WTC11 (cell line): ENCODE data around the gene BCORL1. TPM values are rescaled to one million over a fixed set of nuclear protein-coding genes. Genes with fewer than 3 reads are reported as not detected.

ENCODE experiments used
- ATAC-seq: fragments of 200-7000 bp; cut with Tn5 transposase; 2 replicates; pipeline ENCODE4 v1.10.0; 2021; ENCODE audit warnings: mild to moderate bottlenecking, moderate library complexity
- CTCF ChIA-PET: fragments of 300-600 bp; sonication (Branson Sonifier 250); formaldehyde crosslinking; loops from one replicate; lab custom pipeline; 2021; ENCODE audit warnings: antibody characterized with exemption; lab: Charles Lee
- POLR2A ChIA-PET: fragments of 350-600 bp; sonication (Branson Sonifier 250); formaldehyde crosslinking; loops from one replicate; lab custom pipeline; 2021; ENCODE audit warnings: antibody characterized with exemption; lab: Charles Lee
- DNase-seq: peaks from one replicate; pipeline ENCODE4 v3.0.0; 2021; ENCODE audit warnings: low spot score
- H3K27ac Mint-ChIP-seq: 2 replicates; pipeline ENCODE4 v1.8.0; 2021; ENCODE audit warnings: mixed read lengths
- H3K27me3 Mint-ChIP-seq: 2 replicates; pipeline ENCODE4 v1.8.0; 2021; ENCODE audit warnings: low read depth, mild to moderate bottlenecking, moderate library complexity, mixed read lengths
- H3K36me3 Mint-ChIP-seq: 2 replicates; pipeline ENCODE4 v1.8.0; 2021; ENCODE audit warnings: mixed read lengths
- H3K4me1 Mint-ChIP-seq: 2 replicates; pipeline ENCODE4 v1.8.0; 2022; ENCODE audit warnings: mixed read lengths
- H3K4me3 Mint-ChIP-seq: 2 replicates; pipeline ENCODE4 v1.8.0; 2021; ENCODE audit warnings: mild to moderate bottlenecking, moderate library complexity, mixed read lengths
- H3K9me3 Mint-ChIP-seq: 2 replicates; pipeline ENCODE4 v1.8.0; 2021; ENCODE audit warnings: mixed read lengths
- ATF1 ChIP-seq: sonication (generic); formaldehyde crosslinking; IDR thresholded peaks from 2 replicates; pipeline ENCODE4 v1.8.1; 2023; ENCODE audit warnings: mild to moderate bottlenecking, moderate library complexity, missing genetic modification reagents
- CBFB ChIP-seq: sonication (generic); formaldehyde crosslinking; IDR thresholded peaks from 2 replicates; pipeline ENCODE4 v1.8.1; 2022; ENCODE audit warnings: mild to moderate bottlenecking, low read depth, missing genetic modification reagents
- CREB1 ChIP-seq: sonication (generic); formaldehyde crosslinking; IDR thresholded peaks from 2 replicates; pipeline ENCODE4 v1.8.0; 2023; ENCODE audit warnings: mild to moderate bottlenecking, missing genetic modification reagents
- ESRRA ChIP-seq: sonication (generic); formaldehyde crosslinking; IDR thresholded peaks from 2 replicates; pipeline ENCODE4 v1.8.1; 2022; ENCODE audit warnings: mild to moderate bottlenecking, missing genetic modification reagents, borderline replicate concordance
- FOXK1 ChIP-seq: sonication (generic); formaldehyde crosslinking; IDR thresholded peaks from 2 replicates; pipeline ENCODE4 v1.8.0; 2022; ENCODE audit warnings: mild to moderate bottlenecking, moderate library complexity, missing genetic modification reagents
- FOXP1 ChIP-seq: sonication (generic); formaldehyde crosslinking; IDR thresholded peaks from 2 replicates; pipeline ENCODE4 v1.8.0; 2022; ENCODE audit warnings: missing genetic modification reagents, mild to moderate bottlenecking, moderate library complexity, borderline replicate concordance
- HMGA2 ChIP-seq: fragments of 250-450 bp; sonication (Bioruptor Pico); IDR thresholded peaks from 2 replicates; pipeline ENCODE4 v1.4.0; 2021; ENCODE audit warnings: mild to moderate bottlenecking, moderate library complexity
- JUN ChIP-seq: sonication (generic); formaldehyde crosslinking; IDR thresholded peaks from 2 replicates; pipeline ENCODE4 v1.8.0; 2023; ENCODE audit warnings: mild to moderate bottlenecking, missing genetic modification reagents
- MYBL2 ChIP-seq: sonication (generic); formaldehyde crosslinking; IDR thresholded peaks from 2 replicates; pipeline ENCODE4 v1.8.1; 2023; ENCODE audit warnings: mild to moderate bottlenecking, moderate library complexity, missing genetic modification reagents
- NFE2L1 ChIP-seq: sonication (generic); formaldehyde crosslinking; IDR thresholded peaks from 2 replicates; pipeline ENCODE4 v1.8.1; 2023; ENCODE audit warnings: missing genetic modification reagents
- OVOL2 ChIP-seq: fragments of 250-450 bp; sonication (Bioruptor Pico); IDR thresholded peaks from 2 replicates; pipeline ENCODE4 v1.9.0; 2021; ENCODE audit warnings: mild to moderate bottlenecking, borderline replicate concordance
- RORB ChIP-seq: fragments of 250-450 bp; sonication (Bioruptor Pico); IDR thresholded peaks from 2 replicates; pipeline ENCODE4 v1.9.0; 2021; ENCODE audit warnings: mild to moderate bottlenecking
- SMAD4 ChIP-seq: sonication (generic); formaldehyde crosslinking; IDR thresholded peaks from 2 replicates; pipeline ENCODE4 v1.8.0; 2022; ENCODE audit warnings: mild to moderate bottlenecking, missing genetic modification reagents
- SP1 ChIP-seq: sonication (generic); formaldehyde crosslinking; conservative IDR thresholded peaks from 2 replicates; pipeline ENCODE4 v1.8.1; 2022; ENCODE audit warnings: missing genetic modification reagents
- ZNF121 ChIP-seq: sonication (generic); formaldehyde crosslinking; IDR thresholded peaks from 2 replicates; pipeline ENCODE4 v1.8.0; 2023; ENCODE audit warnings: missing genetic modification reagents
- ZNF219 ChIP-seq: sonication (generic); formaldehyde crosslinking; IDR thresholded peaks from 2 replicates; pipeline ENCODE4 v1.8.0; 2023; ENCODE audit warnings: missing genetic modification reagents, mild to moderate bottlenecking, borderline replicate concordance
- ZNF232 ChIP-seq: sonication (generic); formaldehyde crosslinking; IDR thresholded peaks from 2 replicates; pipeline ENCODE4 v1.8.0; 2022; ENCODE audit warnings: mild to moderate bottlenecking, missing genetic modification reagents
- ZNF317 ChIP-seq: sonication (generic); formaldehyde crosslinking; IDR thresholded peaks from 2 replicates; pipeline ENCODE4 v1.8.1; 2023; ENCODE audit warnings: low read depth, mild to moderate bottlenecking, moderate library complexity, missing genetic modification reagents, borderline replicate concordance
- ZNF416 ChIP-seq: fragments of 250-450 bp; sonication (Bioruptor Pico); IDR thresholded peaks from 2 replicates; pipeline ENCODE4 v1.9.0; 2021; ENCODE audit warnings: mild to moderate bottlenecking, inconsistent platforms
- ZNF423 ChIP-seq: fragments of 250-450 bp; sonication (Bioruptor Pico); IDR thresholded peaks from 2 replicates; pipeline ENCODE4 v2.1.2; 2022; ENCODE audit warnings: mild to moderate bottlenecking, moderate library complexity
- total RNA-seq: library from RNA; stranded (reverse); gene quantifications from 3 replicates; pipeline ENCODE4 v1.2.3, GENCODE V29; 2021
- TF ChIP-seq, protein P1 (sequence below): fragments of 250-450 bp; sonication (Bioruptor Pico); IDR thresholded peaks from 2 replicates; pipeline ENCODE4 v1.8.0; 2021; ENCODE audit warnings: mild to moderate bottlenecking
- TF ChIP-seq, protein P2 (sequence below): sonication (generic); formaldehyde crosslinking; IDR thresholded peaks from 2 replicates; pipeline ENCODE4 v1.8.0; 2022; ENCODE audit warnings: mild to moderate bottlenecking, missing genetic modification reagents
- TF ChIP-seq, protein P3 (sequence below): sonication (generic); formaldehyde crosslinking; IDR thresholded peaks from 2 replicates; pipeline ENCODE4 v1.8.1; 2022; ENCODE audit warnings: mild to moderate bottlenecking, moderate library complexity, missing genetic modification reagents
- TF ChIP-seq, protein P4 (sequence below): fragments of 250-450 bp; sonication (Bioruptor Pico); IDR thresholded peaks from 2 replicates; pipeline ENCODE4 v1.9.0; 2021; ENCODE audit warnings: mild to moderate bottlenecking, borderline replicate concordance
- TF ChIP-seq, protein P5 (sequence below): fragments of 250-450 bp; sonication (Bioruptor Pico); IDR thresholded peaks from 2 replicates; pipeline ENCODE4 v1.9.0; 2021; ENCODE audit warnings: mild to moderate bottlenecking

Gene BCORL1
- total RNA-seq, 1 experiment from 2014 or later = 12.0 TPM

DNA sequence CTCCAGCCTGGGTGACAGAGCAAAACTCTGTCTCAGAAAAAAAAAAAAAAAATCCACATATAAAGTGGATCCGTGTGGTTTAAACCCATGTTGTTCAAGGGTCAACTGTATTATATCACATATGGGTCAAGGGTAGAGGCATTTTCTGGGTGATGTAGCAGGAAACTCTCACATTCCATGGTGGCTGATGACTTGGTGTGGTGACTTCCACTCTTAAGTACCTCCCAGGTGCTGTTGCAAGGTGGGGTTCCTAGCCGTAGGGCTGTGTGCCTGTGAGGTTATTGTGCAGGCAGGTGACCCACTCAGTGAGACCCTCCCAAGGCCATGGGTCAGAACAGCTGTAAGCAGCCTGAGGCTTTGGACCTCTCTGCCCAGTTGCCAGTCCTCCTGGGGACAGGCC, 110.8 kb downstream of the BCORL1 start:
- TF ChIP-seq FOXK1 (CRISPR knock-in tag) (no peak), ZNF423 (no peak), ZNF416 (CRISPR knock-in tag) (no peak), ZNF232 (CRISPR knock-in tag) (no peak), ATF1 (CRISPR knock-in tag) (no peak), CBFB (CRISPR knock-in tag) (no peak), NFE2L1 (CRISPR knock-in tag) (no peak), RORB (CRISPR knock-in tag) (no peak), HMGA2 (CRISPR knock-in tag) (no peak), OVOL2 (no peak), CREB1 (CRISPR knock-in tag) (no peak)
- TF ChIP-seq, protein P1, sequence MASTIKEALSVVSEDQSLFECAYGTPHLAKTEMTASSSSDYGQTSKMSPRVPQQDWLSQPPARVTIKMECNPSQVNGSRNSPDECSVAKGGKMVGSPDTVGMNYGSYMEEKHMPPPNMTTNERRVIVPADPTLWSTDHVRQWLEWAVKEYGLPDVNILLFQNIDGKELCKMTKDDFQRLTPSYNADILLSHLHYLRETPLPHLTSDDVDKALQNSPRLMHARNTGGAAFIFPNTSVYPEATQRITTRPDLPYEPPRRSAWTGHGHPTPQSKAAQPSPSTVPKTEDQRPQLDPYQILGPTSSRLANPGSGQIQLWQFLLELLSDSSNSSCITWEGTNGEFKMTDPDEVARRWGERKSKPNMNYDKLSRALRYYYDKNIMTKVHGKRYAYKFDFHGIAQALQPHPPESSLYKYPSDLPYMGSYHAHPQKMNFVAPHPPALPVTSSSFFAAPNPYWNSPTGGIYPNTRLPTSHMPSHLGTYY (CRISPR knock-in tag) = no peak
- TF ChIP-seq, protein P2, sequence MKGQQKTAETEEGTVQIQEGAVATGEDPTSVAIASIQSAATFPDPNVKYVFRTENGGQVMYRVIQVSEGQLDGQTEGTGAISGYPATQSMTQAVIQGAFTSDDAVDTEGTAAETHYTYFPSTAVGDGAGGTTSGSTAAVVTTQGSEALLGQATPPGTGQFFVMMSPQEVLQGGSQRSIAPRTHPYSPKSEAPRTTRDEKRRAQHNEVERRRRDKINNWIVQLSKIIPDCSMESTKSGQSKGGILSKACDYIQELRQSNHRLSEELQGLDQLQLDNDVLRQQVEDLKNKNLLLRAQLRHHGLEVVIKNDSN (CRISPR knock-in tag) = no peak
- TF ChIP-seq, protein P3, sequence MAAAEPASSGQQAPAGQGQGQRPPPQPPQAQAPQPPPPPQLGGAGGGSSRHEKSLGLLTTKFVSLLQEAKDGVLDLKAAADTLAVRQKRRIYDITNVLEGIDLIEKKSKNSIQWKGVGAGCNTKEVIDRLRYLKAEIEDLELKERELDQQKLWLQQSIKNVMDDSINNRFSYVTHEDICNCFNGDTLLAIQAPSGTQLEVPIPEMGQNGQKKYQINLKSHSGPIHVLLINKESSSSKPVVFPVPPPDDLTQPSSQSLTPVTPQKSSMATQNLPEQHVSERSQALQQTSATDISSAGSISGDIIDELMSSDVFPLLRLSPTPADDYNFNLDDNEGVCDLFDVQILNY (CRISPR knock-in tag) = no peak
- no peak for ATAC-seq
- CTCF ChIA-PET = no interaction called here
- Mint-ChIP-seq H3K27me3 (no peaks in the 10 kb centered on the region; the same call in 1 of the 2 replicates), H3K27ac (no peak overlapping the region), H3K9me3 (no peaks in the 10 kb centered on the region), H3K36me3 (no peaks in the 10 kb centered on the region), H3K4me3 (no peak overlapping the region), H3K4me1 (peaks cover 3% of the 10 kb centered on the region)
- POLR2A ChIA-PET = no interaction called here
- no peak for DNase-seq

DNA sequence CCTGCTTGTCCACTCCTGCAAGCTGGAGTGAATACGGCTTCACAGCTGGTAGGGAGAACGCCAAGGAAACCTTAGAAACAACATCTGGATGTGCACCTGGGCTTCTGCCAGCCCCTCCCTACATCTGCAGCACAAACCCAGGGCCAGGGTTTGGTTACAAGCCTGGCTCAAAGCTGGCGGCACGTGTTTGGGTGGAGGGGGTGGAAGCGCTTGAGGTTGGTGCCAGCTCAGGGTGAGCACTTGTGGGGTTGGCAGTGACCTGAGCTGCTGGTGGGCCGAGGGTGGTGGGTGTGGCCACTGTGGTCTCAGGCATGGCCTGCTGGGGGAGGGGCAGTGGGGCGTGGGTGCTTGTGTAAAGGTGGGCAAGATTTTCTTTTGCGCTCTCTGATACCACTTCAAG, 112.3 kb downstream of the BCORL1 start:
- POLR2A ChIA-PET = no interaction called here
- ATAC-seq = no peak
- H3K36me3 Mint-ChIP-seq = no peaks in the 10 kb centered on the region
- TF ChIP-seq MYBL2 (CRISPR knock-in tag) (no peak), ZNF121 (CRISPR knock-in tag) (no peak), SP1 (CRISPR knock-in tag) (no peak), ESRRA (CRISPR knock-in tag) (no peak), SMAD4 (CRISPR knock-in tag) (no peak), JUN (CRISPR knock-in tag) (no peak), ZNF219 (no peak), ZNF317 (CRISPR knock-in tag) (no peak), FOXP1 (CRISPR knock-in tag) (no peak)
- TF ChIP-seq, protein P4, sequence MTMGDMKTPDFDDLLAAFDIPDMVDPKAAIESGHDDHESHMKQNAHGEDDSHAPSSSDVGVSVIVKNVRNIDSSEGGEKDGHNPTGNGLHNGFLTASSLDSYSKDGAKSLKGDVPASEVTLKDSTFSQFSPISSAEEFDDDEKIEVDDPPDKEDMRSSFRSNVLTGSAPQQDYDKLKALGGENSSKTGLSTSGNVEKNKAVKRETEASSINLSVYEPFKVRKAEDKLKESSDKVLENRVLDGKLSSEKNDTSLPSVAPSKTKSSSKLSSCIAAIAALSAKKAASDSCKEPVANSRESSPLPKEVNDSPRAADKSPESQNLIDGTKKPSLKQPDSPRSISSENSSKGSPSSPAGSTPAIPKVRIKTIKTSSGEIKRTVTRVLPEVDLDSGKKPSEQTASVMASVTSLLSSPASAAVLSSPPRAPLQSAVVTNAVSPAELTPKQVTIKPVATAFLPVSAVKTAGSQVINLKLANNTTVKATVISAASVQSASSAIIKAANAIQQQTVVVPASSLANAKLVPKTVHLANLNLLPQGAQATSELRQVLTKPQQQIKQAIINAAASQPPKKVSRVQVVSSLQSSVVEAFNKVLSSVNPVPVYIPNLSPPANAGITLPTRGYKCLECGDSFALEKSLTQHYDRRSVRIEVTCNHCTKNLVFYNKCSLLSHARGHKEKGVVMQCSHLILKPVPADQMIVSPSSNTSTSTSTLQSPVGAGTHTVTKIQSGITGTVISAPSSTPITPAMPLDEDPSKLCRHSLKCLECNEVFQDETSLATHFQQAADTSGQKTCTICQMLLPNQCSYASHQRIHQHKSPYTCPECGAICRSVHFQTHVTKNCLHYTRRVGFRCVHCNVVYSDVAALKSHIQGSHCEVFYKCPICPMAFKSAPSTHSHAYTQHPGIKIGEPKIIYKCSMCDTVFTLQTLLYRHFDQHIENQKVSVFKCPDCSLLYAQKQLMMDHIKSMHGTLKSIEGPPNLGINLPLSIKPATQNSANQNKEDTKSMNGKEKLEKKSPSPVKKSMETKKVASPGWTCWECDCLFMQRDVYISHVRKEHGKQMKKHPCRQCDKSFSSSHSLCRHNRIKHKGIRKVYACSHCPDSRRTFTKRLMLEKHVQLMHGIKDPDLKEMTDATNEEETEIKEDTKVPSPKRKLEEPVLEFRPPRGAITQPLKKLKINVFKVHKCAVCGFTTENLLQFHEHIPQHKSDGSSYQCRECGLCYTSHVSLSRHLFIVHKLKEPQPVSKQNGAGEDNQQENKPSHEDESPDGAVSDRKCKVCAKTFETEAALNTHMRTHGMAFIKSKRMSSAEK = no peak
- TF ChIP-seq, protein P5, sequence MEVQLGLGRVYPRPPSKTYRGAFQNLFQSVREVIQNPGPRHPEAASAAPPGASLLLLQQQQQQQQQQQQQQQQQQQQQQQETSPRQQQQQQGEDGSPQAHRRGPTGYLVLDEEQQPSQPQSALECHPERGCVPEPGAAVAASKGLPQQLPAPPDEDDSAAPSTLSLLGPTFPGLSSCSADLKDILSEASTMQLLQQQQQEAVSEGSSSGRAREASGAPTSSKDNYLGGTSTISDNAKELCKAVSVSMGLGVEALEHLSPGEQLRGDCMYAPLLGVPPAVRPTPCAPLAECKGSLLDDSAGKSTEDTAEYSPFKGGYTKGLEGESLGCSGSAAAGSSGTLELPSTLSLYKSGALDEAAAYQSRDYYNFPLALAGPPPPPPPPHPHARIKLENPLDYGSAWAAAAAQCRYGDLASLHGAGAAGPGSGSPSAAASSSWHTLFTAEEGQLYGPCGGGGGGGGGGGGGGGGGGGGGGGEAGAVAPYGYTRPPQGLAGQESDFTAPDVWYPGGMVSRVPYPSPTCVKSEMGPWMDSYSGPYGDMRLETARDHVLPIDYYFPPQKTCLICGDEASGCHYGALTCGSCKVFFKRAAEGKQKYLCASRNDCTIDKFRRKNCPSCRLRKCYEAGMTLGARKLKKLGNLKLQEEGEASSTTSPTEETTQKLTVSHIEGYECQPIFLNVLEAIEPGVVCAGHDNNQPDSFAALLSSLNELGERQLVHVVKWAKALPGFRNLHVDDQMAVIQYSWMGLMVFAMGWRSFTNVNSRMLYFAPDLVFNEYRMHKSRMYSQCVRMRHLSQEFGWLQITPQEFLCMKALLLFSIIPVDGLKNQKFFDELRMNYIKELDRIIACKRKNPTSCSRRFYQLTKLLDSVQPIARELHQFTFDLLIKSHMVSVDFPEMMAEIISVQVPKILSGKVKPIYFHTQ (CRISPR knock-in tag) = no peak
- TF ChIP-seq, all 79 proteins: peak for 0
- CTCF ChIA-PET = interaction anchor here (1.0 kb wide), 1 partner anchor 34 kb away, joined by 4 read pairs; no protein-coding TSS in a partner anchor
- Mint-ChIP-seq H3K27ac (no peak overlapping the region), H3K27me3 (no peaks in the 10 kb centered on the region; the same call in 1 of the 2 replicates), H3K9me3 (no peaks in the 10 kb centered on the region), H3K4me3 (no peak overlapping the region), H3K4me1 (peaks cover 8% of the 10 kb centered on the region)
- no peak for DNase-seq
